HL-60 (cell line): Measurements from ENCODE around the gene ZNRD2.

Experiments used
- REST ChIP-seq: IDR thresholded peaks from 2 replicates; pipeline ENCODE4 v1.6.1; 2012; ENCODE audit warnings: low read depth; ENCODE audit not compliant: insufficient replicate concordance
- TF ChIP-seq, protein P1 (sequence below): IDR thresholded peaks from one replicate; pipeline ENCODE4 v1.5.1; 2011; ENCODE audit warnings: low read length, control low read depth, inconsistent platforms; ENCODE audit not compliant: insufficient read depth

GRCh38 chr11:65559951-65560537 lies 10.2 kb upstream of the ZNRD2 start:
- TF ChIP-seq, protein P1, sequence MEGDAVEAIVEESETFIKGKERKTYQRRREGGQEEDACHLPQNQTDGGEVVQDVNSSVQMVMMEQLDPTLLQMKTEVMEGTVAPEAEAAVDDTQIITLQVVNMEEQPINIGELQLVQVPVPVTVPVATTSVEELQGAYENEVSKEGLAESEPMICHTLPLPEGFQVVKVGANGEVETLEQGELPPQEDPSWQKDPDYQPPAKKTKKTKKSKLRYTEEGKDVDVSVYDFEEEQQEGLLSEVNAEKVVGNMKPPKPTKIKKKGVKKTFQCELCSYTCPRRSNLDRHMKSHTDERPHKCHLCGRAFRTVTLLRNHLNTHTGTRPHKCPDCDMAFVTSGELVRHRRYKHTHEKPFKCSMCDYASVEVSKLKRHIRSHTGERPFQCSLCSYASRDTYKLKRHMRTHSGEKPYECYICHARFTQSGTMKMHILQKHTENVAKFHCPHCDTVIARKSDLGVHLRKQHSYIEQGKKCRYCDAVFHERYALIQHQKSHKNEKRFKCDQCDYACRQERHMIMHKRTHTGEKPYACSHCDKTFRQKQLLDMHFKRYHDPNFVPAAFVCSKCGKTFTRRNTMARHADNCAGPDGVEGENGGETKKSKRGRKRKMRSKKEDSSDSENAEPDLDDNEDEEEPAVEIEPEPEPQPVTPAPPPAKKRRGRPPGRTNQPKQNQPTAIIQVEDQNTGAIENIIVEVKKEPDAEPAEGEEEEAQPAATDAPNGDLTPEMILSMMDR: no peak
- no peak for TF ChIP-seq REST
